Measurements from ENCODE around the gene DENND1A. TPM values are rescaled to one million over a fixed set of nuclear protein-coding genes. Genes with fewer than 3 reads are reported as not detected.
A peak's percentile ranks its signal among the peaks of the same experiment; 100 is the strongest.
"Not testable (repeated sequence)": the region's sequence is repeated elsewhere in the genome, so short reads cannot be mapped to it uniquely, and the experiment has no call there.

Gene DENND1A
- total RNA-seq, 1 experiment from 2014 or later = 42.5 TPM

- intact Hi-C loops (cut with micrococcal nuclease) = no loop called here
- DNase-seq (ENCODE audit: unreplicated experiment) = peak; percentile 22
- BruUV-seq (replicated peaks) = no TSS peak
- TF ChIP-seq CTCF (IDR thresholded peaks at IDR 0.05; ENCODE audit: unreplicated experiment) = no peak
- H3K4me1 Mint-ChIP-seq (ENCODE audit: insufficient read depth, unreplicated experiment) = peaks cover 15% of the 10 kb centered on the region
- no peak overlapping the region for H3K27ac Mint-ChIP-seq (ENCODE audit: low read depth, unreplicated experiment)
- no peak overlapping the region for H3K4me3 Mint-ChIP-seq (ENCODE audit: unreplicated experiment)
- no peaks in the 10 kb centered on the region for H3K9me3 Mint-ChIP-seq (ENCODE audit: unreplicated experiment)
- no peaks in the 10 kb centered on the region for H3K27me3 Mint-ChIP-seq (ENCODE audit: insufficient read depth, unreplicated experiment)
- H3K36me3 Mint-ChIP-seq (ENCODE audit: insufficient read depth, unreplicated experiment) = no peaks in the 10 kb centered on the region
- POLR2A ChIA-PET = no interaction called here
- CTCF ChIA-PET = interaction anchor here (0.5 to 1.4 kb wide), 3 partner anchors 14 to 216 kb away, joined by 3 to 6 read pairs (median 3); no protein-coding TSS in a partner anchor
Measured at GRCh38 chr9:123336449-123336848, 593.5 kb downstream of the DENND1A start.

GRCh38 chr9:123335986-123336329 lies 594.0 kb downstream of the DENND1A start:
- Mint-ChIP-seq H3K27me3 (ENCODE audit: insufficient read depth, unreplicated experiment) (no peaks in the 10 kb centered on the region), H3K36me3 (ENCODE audit: insufficient read depth, unreplicated experiment) (no peaks in the 10 kb centered on the region), H3K4me1 (ENCODE audit: insufficient read depth, unreplicated experiment) (peaks cover 15% of the 10 kb centered on the region), H3K27ac (ENCODE audit: low read depth, unreplicated experiment) (no peak overlapping the region), H3K4me3 (ENCODE audit: unreplicated experiment) (no peak overlapping the region), H3K9me3 (ENCODE audit: unreplicated experiment) (no peaks in the 10 kb centered on the region)
- no TSS peak for BruUV-seq (replicated peaks)
- CTCF ChIA-PET = interaction anchor here (0.5 to 1.4 kb wide), 2 partner anchors 14 to 216 kb away, joined by 3 to 6 read pairs; no protein-coding TSS in a partner anchor
- no peak for TF ChIP-seq CTCF (IDR thresholded peaks at IDR 0.05; ENCODE audit: unreplicated experiment)
- POLR2A ChIA-PET = no interaction called here
- no peak for DNase-seq (ENCODE audit: unreplicated experiment)
- intact Hi-C loops (cut with micrococcal nuclease) = no loop called here

GRCh38 chr9:123335193-123335985 lies 594.5 kb downstream of the DENND1A start:
- no peak overlapping the region for H3K4me3 Mint-ChIP-seq (ENCODE audit: unreplicated experiment)
- no peak for DNase-seq (ENCODE audit: unreplicated experiment)
- ChIA-PET CTCF (interaction anchor here (0.6 to 2.3 kb wide), 7 partner anchors 9 to 340 kb away, joined by 3 to 17 read pairs (median 4); no protein-coding TSS in a partner anchor), POLR2A (no interaction called here)
- H3K27me3 Mint-ChIP-seq (ENCODE audit: insufficient read depth, unreplicated experiment) = no peaks in the 10 kb centered on the region
- H3K9me3 Mint-ChIP-seq (ENCODE audit: unreplicated experiment) = no peaks in the 10 kb centered on the region
- TF ChIP-seq CTCF (IDR thresholded peaks at IDR 0.05; ENCODE audit: unreplicated experiment) = no peak
- H3K36me3 Mint-ChIP-seq (ENCODE audit: insufficient read depth, unreplicated experiment) = no peaks in the 10 kb centered on the region
- H3K27ac Mint-ChIP-seq (ENCODE audit: low read depth, unreplicated experiment) = no peak overlapping the region
- H3K4me1 Mint-ChIP-seq (ENCODE audit: insufficient read depth, unreplicated experiment) = peaks cover 10% of the 10 kb centered on the region
- no TSS peak for BruUV-seq (replicated peaks)
- intact Hi-C loops (cut with micrococcal nuclease) = no loop called here

GRCh38 chr9:123334639-123335038 lies 595.3 kb downstream of the DENND1A start:
- Mint-ChIP-seq H3K27ac (ENCODE audit: low read depth, unreplicated experiment) (no peak overlapping the region), H3K4me1 (ENCODE audit: insufficient read depth, unreplicated experiment) (peaks cover 5% of the 10 kb centered on the region), H3K36me3 (ENCODE audit: insufficient read depth, unreplicated experiment) (no peaks in the 10 kb centered on the region), H3K4me3 (ENCODE audit: unreplicated experiment) (no peak overlapping the region), H3K9me3 (ENCODE audit: unreplicated experiment) (no peaks in the 10 kb centered on the region), H3K27me3 (ENCODE audit: insufficient read depth, unreplicated experiment) (no peaks in the 10 kb centered on the region)
- no peak for TF ChIP-seq CTCF (IDR thresholded peaks at IDR 0.05; ENCODE audit: unreplicated experiment)
- ChIA-PET CTCF (interaction anchor here (0.6 to 2.3 kb wide), 5 partner anchors 8 to 340 kb away, joined by 3 to 17 read pairs (median 4); no protein-coding TSS in a partner anchor), POLR2A (no interaction called here)
- intact Hi-C loops (cut with micrococcal nuclease) = no loop called here
- DNase-seq (ENCODE audit: unreplicated experiment) = no peak
- no TSS peak for BruUV-seq (replicated peaks)

GRCh38 chr9:123333058-123333669 lies 596.8 kb downstream of the DENND1A start:
- BruUV-seq (replicated peaks); intact Hi-C loops (cut with micrococcal nuclease); H3K36me3 Mint-ChIP-seq (ENCODE audit: insufficient read depth, unreplicated experiment); H3K4me1 Mint-ChIP-seq (ENCODE audit: insufficient read depth, unreplicated experiment); H3K27ac Mint-ChIP-seq (ENCODE audit: low read depth, unreplicated experiment); H3K27me3 Mint-ChIP-seq (ENCODE audit: insufficient read depth, unreplicated experiment); H3K9me3 Mint-ChIP-seq (ENCODE audit: unreplicated experiment); POLR2A ChIA-PET; H3K4me3 Mint-ChIP-seq (ENCODE audit: unreplicated experiment): not testable (repeated sequence)
- CTCF ChIA-PET = interaction anchor here (0.9 to 2.3 kb wide), 3 partner anchors 12 to 19 kb away, joined by 3 to 17 read pairs (median 5); no protein-coding TSS in a partner anchor
- peak; percentile 25 for DNase-seq (ENCODE audit: unreplicated experiment)
